ENCODE data around the gene ELMO1.
"Not testable (repeated sequence)": the region's sequence is repeated elsewhere in the genome, so short reads cannot be mapped to it uniquely, and the experiment has no call there.

ELMO1 gene

GRCh38 chr7:37160656-37161055 is 288.0 kb downstream of the ELMO1 start:
- no peak for DNase-seq

- no peak for DNase-seq
Measured at GRCh38 chr7:37153376-37153775, 295.3 kb downstream of the ELMO1 start.

GRCh38 chr7:37151741-37152413 is 296.8 kb downstream of the ELMO1 start:
- no peak for DNase-seq

GRCh38 chr7:37150856-37151255 is 297.8 kb downstream of the ELMO1 start:
- DNase-seq: no peak

- no peak for DNase-seq
Measured at GRCh38 chr7:37150180-37150579, 298.5 kb downstream of the ELMO1 start.

- no peak for DNase-seq
Measured at GRCh38 chr7:37149773-37150124, 298.9 kb downstream of the ELMO1 start.

GRCh38 chr7:37149051-37149772 is 299.5 kb downstream of the ELMO1 start:
- DNase-seq: no peak

GRCh38 chr7:37145682-37146081 is 303.0 kb downstream of the ELMO1 start:
- DNase-seq: no peak

- no peak for DNase-seq
Measured at GRCh38 chr7:37144423-37144822, 304.2 kb downstream of the ELMO1 start.

- DNase-seq: no peak
Measured at GRCh38 chr7:37142958-37143357, 305.7 kb downstream of the ELMO1 start.

- DNase-seq: no peak
Measured at GRCh38 chr7:37141742-37142141, 306.9 kb downstream of the ELMO1 start.

- DNase-seq: not testable (repeated sequence)
Measured at GRCh38 chr7:37133902-37134301, 314.8 kb downstream of the ELMO1 start.

GRCh38 chr7:37131855-37132254 is 316.8 kb downstream of the ELMO1 start:
- DNase-seq: no peak

GRCh38 chr7:37129035-37129425 is 319.6 kb downstream of the ELMO1 start:
- no peak for DNase-seq

GRCh38 chr7:37128327-37129034 is 320.2 kb downstream of the ELMO1 start:
- no peak for DNase-seq

GRCh38 chr7:37119296-37119860 is 329.3 kb downstream of the ELMO1 start:
- DNase-seq: no peak

- no peak for DNase-seq
Measured at GRCh38 chr7:37118004-37118403, 330.7 kb downstream of the ELMO1 start.

- no peak for DNase-seq
Measured at GRCh38 chr7:37117292-37117691, 331.4 kb downstream of the ELMO1 start.

GRCh38 chr7:37116093-37116701 is 332.5 kb downstream of the ELMO1 start:
- DNase-seq: no peak

- DNase-seq: no peak
Measured at GRCh38 chr7:37113661-37114355, 334.9 kb downstream of the ELMO1 start.

GRCh38 chr7:37112876-37113275 is 335.8 kb downstream of the ELMO1 start:
- no peak for DNase-seq

GRCh38 chr7:37112218-37112617 is 336.4 kb downstream of the ELMO1 start:
- no peak for DNase-seq

GRCh38 chr7:37111459-37111858 is 337.2 kb downstream of the ELMO1 start:
- DNase-seq: no peak
